HG03108 (cell line): ENCODE measurements around the gene DOCK3.
"Not testable (repeated sequence)": the region's sequence is repeated elsewhere in the genome, so short reads cannot be mapped to it uniquely, and the experiment has no call there.

Source experiments
- ATAC-seq: cut with Tn5 transposase; IDR thresholded peaks from one replicate; pipeline ENCODE4 v1.9.1; 2021; ENCODE audit warnings: moderate library complexity; ENCODE audit not compliant: unreplicated experiment

DOCK3 gene

GRCh38 chr3:50673931-50674330 is 796 bp upstream of the DOCK3 start:
- no peak for ATAC-seq

GRCh38 chr3:50675179-50676030 is 678 bp downstream of the DOCK3 start:
- ATAC-seq, result no peak

DNA sequence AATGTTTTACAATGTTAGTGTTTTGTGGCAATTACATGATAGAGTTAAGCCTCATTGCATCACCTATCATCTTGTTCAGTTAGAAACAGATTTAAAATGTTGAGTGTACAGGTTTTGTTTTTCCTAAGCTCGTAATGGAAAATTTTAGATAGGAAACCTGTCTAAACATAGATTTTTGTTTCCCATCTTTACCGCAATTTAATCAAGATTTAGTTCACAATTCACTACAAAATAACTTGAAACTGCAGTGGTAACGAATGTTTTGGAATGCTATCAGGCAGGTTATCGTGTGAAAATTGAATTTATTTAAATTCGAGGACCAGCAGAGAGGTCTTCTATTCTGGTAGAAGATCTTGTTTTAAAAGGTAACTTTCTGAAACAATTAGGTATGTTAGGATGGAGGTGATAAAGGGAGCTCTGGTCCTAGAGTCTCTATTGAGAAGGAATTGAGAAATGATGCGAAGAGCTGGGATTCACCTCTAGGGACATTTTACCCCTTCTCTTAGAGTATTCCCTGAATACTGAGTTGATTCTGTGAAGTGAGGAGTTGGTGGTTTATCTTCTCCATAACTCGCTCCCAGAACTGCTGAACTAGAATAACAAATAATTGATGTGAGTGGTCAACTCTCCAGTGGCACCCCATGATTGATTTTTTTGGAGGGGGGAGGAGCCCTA is 1.4 kb downstream of the DOCK3 start:
- ATAC-seq, result no peak

GRCh38 chr3:50687127-50687751 is 12.5 kb downstream of the DOCK3 start:
- no peak for ATAC-seq

DNA sequence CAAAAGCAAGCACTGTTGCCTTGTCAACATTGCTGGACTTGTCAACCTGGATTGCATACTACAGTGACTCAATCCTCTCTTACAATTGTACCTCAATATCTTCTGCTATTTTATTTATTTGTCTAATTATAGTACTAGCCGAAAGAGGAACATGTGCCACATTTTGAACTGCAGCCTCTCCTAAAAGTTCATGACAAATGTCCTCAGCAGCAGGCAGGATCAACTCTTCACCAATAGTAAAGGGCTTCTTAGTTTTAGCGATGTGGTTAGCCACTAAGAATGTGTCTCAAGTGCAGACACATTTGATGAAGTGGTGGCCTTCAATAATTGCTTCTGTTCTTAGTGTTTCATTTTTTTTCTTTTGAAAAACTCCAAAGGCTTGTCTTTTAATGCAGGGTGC is 13.2 kb downstream of the DOCK3 start:
- ATAC-seq, result no peak

DNA sequence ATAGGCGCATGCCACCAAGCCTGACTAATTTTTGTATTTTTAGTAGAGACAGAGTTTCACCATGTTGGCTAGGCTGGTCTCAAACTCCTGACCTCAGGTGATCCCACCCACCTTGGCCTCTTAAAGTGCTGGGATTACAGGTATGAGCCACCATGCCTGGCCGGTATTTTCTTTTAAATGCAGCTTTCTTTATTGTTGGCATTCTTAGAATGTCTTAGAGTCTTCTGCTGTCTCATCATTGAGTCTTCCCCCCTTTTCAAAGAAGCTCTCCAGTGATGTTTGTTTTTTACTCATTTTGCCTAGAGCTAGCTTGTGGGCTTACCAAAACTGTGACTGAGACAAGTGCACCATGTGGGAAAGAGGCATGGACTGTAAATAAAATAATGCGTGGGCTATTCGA is 13.9 kb downstream of the DOCK3 start:
- ATAC-seq, result not testable (repeated sequence)

GRCh38 chr3:50689558-50689957 is 14.8 kb downstream of the DOCK3 start:
- ATAC-seq, result no peak

DNA sequence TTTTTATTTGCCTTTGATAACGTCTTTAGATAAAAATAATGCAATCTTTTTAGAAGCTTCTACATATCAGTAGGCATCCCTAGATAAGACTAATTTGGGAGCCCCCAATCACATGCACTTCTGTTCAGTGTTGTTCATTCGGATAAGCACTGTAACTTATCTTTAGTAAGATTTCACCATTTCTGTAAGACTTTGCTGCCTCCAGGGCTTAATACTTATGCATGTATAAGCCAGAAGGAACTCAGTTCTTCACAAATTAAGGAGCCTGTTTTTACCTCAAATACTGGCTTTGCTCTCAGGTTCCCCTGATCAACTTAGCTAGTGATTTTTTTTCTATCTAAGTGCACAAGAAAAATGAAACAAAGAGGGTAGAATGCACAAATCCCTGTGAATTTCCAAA is 20.3 kb downstream of the DOCK3 start:
- ATAC-seq, result no peak

DNA sequence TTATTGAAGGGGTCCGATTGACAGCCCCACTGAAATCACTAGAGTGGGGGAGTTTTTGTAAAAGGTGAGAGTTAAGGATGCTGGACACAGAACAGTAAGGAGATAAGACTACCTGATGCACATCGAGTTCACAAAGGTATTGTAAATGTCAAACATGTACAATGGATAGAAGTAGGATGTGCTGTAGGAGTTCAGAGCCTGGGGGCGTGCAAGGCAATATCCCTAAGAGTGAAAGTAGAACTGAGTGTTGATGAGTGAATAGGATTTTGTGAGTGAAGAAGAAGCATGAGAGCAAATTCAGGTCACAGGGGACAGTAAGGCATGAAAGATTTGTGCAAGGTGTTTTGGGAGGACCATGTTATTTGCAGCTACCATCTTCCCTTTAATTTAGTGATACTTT is 21.5 kb downstream of the DOCK3 start:
- no peak for ATAC-seq

DNA sequence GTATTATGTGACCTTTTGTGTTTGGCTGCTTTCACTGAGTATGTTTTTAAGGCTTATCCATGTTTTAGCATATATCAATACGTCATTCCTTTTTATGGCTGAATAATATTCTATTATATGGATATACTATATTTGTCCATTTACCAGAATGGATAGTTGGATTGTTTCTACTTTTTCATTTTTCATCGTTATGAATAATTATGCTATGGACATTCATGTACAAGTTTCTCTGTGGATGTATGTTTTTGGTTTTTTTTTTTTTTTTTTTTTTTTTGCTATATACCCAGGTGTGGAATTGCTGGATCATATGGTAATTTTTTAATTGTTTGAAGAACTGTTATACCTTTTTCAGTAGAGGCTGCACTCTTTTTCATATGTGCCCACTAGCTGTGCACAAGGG is 23.5 kb downstream of the DOCK3 start:
- ATAC-seq, result no peak

GRCh38 chr3:50708620-50709019 is 33.9 kb downstream of the DOCK3 start:
- ATAC-seq, result no peak

DNA sequence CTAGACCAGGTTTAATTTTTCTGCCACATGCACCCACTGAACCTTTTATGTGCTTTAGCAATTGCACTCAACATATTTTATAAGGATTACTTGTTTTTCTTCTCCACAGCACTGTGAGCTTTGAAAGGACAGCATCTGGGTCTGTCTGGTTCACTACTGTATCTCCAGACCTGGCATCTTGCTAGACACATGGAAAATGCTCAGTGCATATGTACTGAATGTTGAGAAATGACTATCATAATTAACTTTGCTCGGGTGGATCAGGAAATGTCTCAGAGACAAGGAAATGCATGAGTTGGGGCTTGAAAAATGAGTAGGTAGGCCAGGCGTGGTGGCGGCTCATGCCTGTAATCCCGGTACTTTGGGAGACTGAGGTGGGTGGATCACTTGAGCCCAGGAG is 40.2 kb downstream of the DOCK3 start:
- no peak for ATAC-seq

GRCh38 chr3:50724831-50725230 is 50.1 kb downstream of the DOCK3 start:
- no peak for ATAC-seq

- ATAC-seq, result no peak
Observed at GRCh38 chr3:50734985-50735384, 60.3 kb downstream of the DOCK3 start.

GRCh38 chr3:50737193-50737905 is 62.6 kb downstream of the DOCK3 start:
- no peak for ATAC-seq

GRCh38 chr3:50737906-50738598 is 63.3 kb downstream of the DOCK3 start:
- ATAC-seq, result no peak

DNA sequence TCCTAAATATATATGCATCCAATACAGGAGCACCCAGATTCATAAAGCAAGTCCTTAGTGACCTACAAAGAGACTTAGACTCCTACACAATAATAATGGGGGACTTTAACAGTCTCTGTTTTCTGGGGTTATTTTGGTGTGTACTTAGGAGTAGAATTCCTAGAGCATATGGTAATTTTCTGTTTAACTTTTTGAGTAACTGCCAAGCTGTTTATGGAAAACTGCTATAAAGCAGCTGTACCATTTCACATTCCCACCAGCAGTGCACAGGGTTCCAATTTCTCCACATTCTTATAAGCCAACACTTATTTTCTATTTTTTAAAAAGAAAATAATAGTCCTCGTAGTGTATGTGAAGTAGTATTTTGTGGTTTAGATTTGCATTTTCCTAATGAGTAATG is 68.9 kb downstream of the DOCK3 start:
- no peak for ATAC-seq

- no peak for ATAC-seq
Observed at GRCh38 chr3:50749822-50750221, 75.1 kb downstream of the DOCK3 start.

- no peak for ATAC-seq
Observed at GRCh38 chr3:50759015-50759414, 84.3 kb downstream of the DOCK3 start.

GRCh38 chr3:50777680-50778079 is 103.0 kb downstream of the DOCK3 start:
- ATAC-seq, result no peak

GRCh38 chr3:50781766-50782165 is 107.0 kb downstream of the DOCK3 start:
- ATAC-seq, result not testable (repeated sequence)
